ENCODE results near the gene MMP2. TPM values are rescaled to one million over a fixed set of nuclear protein-coding genes. Genes with fewer than 3 reads are reported as not detected.

Gene MMP2
- total RNA-seq, 1 donor from 2014 or later: 5.6 TPM

DNA sequence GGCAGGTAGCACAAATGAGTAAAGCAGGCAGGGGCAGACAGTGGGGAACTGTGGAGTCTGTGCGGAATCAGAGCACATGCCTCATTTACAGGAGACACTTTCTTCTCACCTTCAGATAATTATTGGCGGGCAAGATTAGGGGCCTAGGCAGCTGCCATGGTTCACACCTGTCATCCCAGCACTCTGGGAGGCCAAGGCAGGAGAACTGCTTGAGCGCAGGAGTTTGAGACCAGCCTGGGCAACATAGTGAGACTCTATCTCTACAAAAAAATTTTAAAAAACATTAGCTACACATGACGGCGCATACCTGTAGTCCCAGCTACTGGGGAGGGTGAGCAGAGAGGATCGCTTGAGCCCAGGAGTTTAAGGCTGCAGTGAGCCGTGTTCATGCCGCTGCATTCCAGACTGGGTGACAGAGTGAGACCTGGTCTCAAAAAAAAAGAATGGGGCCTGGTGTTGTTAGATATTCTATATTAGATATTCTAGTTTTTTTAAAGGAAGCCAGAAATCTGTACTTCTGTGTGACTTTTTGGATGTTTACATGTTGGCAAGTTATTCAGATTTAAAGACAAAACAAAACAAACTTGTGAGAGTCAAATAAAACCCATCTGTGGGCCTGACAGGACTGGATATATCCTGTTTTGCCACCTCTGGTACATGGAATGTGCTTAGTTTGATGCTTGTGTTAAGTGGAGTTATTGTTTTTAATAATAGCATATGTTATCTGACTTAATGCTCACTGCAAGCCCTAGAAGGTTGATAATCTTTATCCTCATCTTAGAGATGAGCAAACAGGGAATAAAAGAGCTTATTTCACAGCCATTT is 24.9 kb downstream of the MMP2 start:
- TF ChIP-seq, protein P1, sequence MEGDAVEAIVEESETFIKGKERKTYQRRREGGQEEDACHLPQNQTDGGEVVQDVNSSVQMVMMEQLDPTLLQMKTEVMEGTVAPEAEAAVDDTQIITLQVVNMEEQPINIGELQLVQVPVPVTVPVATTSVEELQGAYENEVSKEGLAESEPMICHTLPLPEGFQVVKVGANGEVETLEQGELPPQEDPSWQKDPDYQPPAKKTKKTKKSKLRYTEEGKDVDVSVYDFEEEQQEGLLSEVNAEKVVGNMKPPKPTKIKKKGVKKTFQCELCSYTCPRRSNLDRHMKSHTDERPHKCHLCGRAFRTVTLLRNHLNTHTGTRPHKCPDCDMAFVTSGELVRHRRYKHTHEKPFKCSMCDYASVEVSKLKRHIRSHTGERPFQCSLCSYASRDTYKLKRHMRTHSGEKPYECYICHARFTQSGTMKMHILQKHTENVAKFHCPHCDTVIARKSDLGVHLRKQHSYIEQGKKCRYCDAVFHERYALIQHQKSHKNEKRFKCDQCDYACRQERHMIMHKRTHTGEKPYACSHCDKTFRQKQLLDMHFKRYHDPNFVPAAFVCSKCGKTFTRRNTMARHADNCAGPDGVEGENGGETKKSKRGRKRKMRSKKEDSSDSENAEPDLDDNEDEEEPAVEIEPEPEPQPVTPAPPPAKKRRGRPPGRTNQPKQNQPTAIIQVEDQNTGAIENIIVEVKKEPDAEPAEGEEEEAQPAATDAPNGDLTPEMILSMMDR (conservative IDR thresholded peaks at IDR 0.05; ENCODE audit: low read depth, low read length): no peak
- no peak for DNase-seq (ENCODE audit: low read depth)
- H3K4me3 ChIP-seq (ENCODE audit: low read depth, low read length): no peak overlapping the region

DNA sequence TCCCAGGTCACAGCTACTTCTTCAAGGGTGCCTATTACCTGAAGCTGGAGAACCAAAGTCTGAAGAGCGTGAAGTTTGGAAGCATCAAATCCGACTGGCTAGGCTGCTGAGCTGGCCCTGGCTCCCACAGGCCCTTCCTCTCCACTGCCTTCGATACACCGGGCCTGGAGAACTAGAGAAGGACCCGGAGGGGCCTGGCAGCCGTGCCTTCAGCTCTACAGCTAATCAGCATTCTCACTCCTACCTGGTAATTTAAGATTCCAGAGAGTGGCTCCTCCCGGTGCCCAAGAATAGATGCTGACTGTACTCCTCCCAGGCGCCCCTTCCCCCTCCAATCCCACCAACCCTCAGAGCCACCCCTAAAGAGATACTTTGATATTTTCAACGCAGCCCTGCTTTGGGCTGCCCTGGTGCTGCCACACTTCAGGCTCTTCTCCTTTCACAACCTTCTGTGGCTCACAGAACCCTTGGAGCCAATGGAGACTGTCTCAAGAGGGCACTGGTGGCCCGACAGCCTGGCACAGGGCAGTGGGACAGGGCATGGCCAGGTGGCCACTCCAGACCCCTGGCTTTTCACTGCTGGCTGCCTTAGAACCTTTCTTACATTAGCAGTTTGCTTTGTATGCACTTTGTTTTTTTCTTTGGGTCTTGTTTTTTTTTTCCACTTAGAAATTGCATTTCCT is 26.5 kb downstream of the MMP2 start:
- no peak for DNase-seq (ENCODE audit: low read depth)
- H3K4me3 ChIP-seq (ENCODE audit: low read depth, low read length): no peak overlapping the region
- TF ChIP-seq, protein P1 (conservative IDR thresholded peaks at IDR 0.05; ENCODE audit: low read depth, low read length): no peak

DNA sequence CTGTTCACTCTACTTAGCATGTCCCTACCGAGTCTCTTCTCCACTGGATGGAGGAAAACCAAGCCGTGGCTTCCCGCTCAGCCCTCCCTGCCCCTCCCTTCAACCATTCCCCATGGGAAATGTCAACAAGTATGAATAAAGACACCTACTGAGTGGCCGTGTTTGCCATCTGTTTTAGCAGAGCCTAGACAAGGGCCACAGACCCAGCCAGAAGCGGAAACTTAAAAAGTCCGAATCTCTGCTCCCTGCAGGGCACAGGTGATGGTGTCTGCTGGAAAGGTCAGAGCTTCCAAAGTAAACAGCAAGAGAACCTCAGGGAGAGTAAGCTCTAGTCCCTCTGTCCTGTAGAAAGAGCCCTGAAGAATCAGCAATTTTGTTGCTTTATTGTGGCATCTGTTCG is 27.1 kb downstream of the MMP2 start:
- TF ChIP-seq, protein P1 (conservative IDR thresholded peaks at IDR 0.05; ENCODE audit: low read depth, low read length): no peak
- DNase-seq (ENCODE audit: low read depth): no peak
- H3K4me3 ChIP-seq (ENCODE audit: low read depth, low read length): no peak overlapping the region

DNA sequence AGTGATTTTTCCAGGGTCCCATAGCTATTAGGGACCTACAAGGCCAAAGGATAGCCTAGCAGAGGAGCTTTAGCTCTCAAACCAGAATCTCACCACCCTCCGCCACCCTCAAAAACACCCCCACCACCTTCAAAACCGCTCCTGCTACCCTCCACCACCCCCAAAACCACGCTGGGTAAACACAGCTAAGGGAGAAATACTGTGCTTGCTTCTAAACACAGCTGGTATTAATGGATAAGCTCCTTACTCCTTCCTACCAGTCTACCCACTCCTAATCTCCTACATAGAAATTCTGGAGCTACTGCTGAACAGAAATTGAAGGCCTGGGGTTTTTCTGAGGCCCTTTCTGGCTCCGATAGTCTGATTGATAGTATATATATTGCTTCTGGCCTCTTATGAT is 27.7 kb downstream of the MMP2 start:
- DNase-seq (ENCODE audit: low read depth): no peak
- TF ChIP-seq, protein P1 (conservative IDR thresholded peaks at IDR 0.05; ENCODE audit: low read depth, low read length): no peak
- no peak overlapping the region for H3K4me3 ChIP-seq (ENCODE audit: low read depth, low read length)

DNA sequence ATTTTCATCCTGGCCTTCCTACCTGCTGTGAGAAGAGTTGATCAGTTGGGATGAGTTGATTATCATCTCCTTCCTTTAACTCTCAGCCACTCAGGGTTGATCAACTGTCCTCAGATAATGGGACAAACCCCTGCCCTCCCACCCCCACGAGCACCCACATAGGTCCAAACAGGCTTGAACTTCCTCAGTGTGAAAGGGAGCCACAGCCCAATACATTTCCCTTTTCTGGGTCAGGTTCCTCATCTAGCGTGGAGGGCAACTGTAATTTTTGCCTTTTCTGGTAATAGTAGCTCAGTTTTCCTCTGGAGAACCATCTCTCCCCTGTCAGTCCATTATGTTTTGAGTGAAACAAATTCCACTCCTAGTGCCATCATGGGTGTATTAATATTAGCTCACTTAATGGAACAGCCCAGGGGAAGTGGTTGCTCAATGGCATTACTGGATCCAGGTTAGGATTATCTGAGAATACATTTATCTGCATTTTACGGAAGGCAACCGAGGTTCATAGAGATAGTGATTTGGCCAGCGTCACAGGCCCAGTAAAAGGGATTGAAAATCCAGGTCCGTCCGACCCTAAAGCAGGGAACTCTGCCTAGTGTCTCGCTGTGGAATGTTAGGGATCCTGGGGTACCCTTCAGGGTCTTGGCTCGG is 29.4 kb downstream of the MMP2 start:
- DNase-seq (ENCODE audit: low read depth): no peak
- H3K4me3 ChIP-seq (ENCODE audit: low read depth, low read length): peak overlapping the region; percentile 67
- TF ChIP-seq, protein P1 (conservative IDR thresholded peaks at IDR 0.05; ENCODE audit: low read depth, low read length): no peak

DNA sequence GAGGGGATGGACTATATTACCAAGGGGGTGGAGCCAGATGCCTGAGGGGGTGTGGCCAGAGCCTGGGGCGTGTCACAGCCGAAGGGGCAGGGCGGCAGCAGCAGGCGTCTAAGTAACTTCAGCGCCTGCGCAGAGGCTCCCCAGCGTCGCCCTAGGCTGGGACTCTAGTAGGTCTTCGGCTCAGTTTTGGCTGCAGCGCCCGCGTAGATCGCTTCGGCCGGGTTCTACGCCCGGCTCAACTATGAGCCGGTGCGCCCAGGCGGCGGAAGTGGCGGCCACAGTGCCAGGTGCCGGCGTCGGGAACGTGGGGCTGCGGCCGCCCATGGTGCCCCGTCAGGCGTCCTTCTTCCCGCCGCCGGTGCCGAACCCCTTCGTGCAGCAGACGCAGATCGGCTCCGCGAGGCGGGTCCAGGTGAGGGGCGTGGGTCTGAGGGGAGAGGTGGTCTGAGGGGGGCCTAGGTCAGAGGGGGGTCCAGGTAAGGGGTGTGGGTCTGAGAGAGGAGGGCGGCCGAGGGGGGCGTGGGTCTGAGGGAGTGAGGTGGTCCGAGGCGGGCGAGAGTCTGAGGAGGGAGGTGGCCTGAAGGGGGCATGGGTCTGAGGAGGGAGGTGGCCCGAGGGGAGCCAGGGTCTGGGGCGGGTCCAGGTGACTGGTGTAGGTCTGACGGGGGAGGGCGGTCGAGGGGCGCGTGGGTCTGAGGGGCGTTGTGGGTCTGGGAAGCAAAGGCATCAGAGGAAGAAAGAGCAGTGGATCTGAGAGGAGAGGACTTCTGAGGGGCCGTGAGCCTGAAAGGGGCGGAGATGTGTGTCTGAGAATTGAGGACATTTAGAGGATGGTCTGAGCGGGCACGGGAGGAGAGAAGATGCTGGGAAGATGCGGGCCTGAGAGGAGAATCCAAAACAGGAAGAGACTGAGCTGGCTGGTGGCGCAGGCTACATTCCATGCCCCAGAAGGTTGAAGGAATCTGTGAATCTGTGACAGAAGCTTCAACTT is 30.2 kb downstream of the MMP2 start, which contains the start of gene LPCAT2:
LPCAT2 (plus strand) TSS at position 132 of the 991 bp plus-strand sequence; CDS start at position 242, 110 bp downstream.
- DNase-seq (ENCODE audit: low read depth): no peak
- TF ChIP-seq, protein P1 (conservative IDR thresholded peaks at IDR 0.05; ENCODE audit: low read depth, low read length): no peak
- H3K4me3 ChIP-seq (ENCODE audit: low read depth, low read length): peak within 1 kb of the TSS; percentile 67

Measured in epithelial cell of proximal tubule (primary cell).